SK-N-SH (cell line): Measurements from ENCODE around the gene SLC9A5. TPM values are rescaled to one million over a fixed set of nuclear protein-coding genes. Genes with fewer than 3 reads are reported as not detected.
A peak's percentile ranks its signal among the peaks of the same experiment; 100 is the strongest.

Experiments
- CTCF ChIA-PET: fragments of 300-600, 350-600 bp; formaldehyde crosslinking; extraction: SDS; loops from one replicate; lab custom pipeline; 2021; lab: Yijun Ruan, JAX
- POLR2A ChIA-PET: fragments of 350-600 bp; sonication (Branson Sonifier 250); formaldehyde crosslinking; extraction: SDS; loops from one replicate; lab custom pipeline; 2020; ENCODE audit warnings: antibody characterized with exemption, inconsistent platforms; lab: Yijun Ruan, JAX
- DNase-seq: peaks from one replicate; pipeline ENCODE4 v3.0.0; 2012
- H2AFZ ChIP-seq: fragments of 200-600 bp; sonication (generic); 2 replicates; pipeline ENCODE4 v1.8.1; 2016; ENCODE audit warnings: antibody characterized with exemption, mild to moderate bottlenecking, low read depth
- H3F3A ChIP-seq: fragments of 200-600 bp; sonication (generic); replicated peaks from 2 replicates; pipeline ENCODE3; 2016; ENCODE audit warnings: antibody characterized with exemption, mild to moderate bottlenecking; ENCODE audit not compliant: insufficient read depth
- H3K27ac ChIP-seq, 2 experiments: fragments of 200-500 bp in 1 of 2; fragments of 200-600 bp in 1 of 2; sonication (Bioruptor generic) in 1 of 2; sonication (generic), shearing (Covaris generic) in 1 of 2; 2 replicates each; pipeline versions ENCODE4 v1.5.1 to v1.6.1; 2014 to 2016; ENCODE audit warnings: low read depth in 2 of 2, inconsistent platforms in 1 of 2, low read length in 1 of 2, mild to moderate bottlenecking in 1 of 2, mixed read lengths in 1 of 2
- H3K27me3 ChIP-seq: fragments of 200-600 bp; sonication (generic), shearing (Covaris generic); 2 replicates; pipeline ENCODE4 v1.6.1; 2016; ENCODE audit warnings: mixed run types; ENCODE audit not compliant: insufficient read depth
- H3K36me3 ChIP-seq, 2 experiments: fragments of 200-500 bp in 1 of 2; fragments of 200-600 bp in 1 of 2; sonication (Bioruptor generic) in 1 of 2; sonication (generic) in 1 of 2; replicated peaks in 1 of 2; 2 replicates each; pipeline versions ENCODE3 to v1.5.1; 2014 to 2016; ENCODE audit warnings: low read length in 1 of 2, mild to moderate bottlenecking in 1 of 2; ENCODE audit not compliant: insufficient read depth in 2 of 2, control insufficient read depth in 1 of 2
- H3K4me1 ChIP-seq, 2 experiments: fragments of 200-500 bp in 1 of 2; fragments of 200-600 bp in 1 of 2; sonication (Bioruptor generic) in 1 of 2; sonication (generic), shearing (Covaris generic) in 1 of 2; 2 replicates each; pipeline versions ENCODE4 v1.5.1 to v1.6.1; 2014 to 2016; ENCODE audit warnings: low read depth in 1 of 2, low read length in 1 of 2, mixed run types in 1 of 2; ENCODE audit not compliant: insufficient read depth in 2 of 2, control insufficient read depth in 1 of 2
- H3K4me2 ChIP-seq: fragments of 200-600 bp; sonication (generic), shearing (Covaris generic); 2 replicates; pipeline ENCODE4 v1.6.1; 2017; ENCODE audit warnings: mixed run types
- H3K4me3 ChIP-seq, 2 experiments: fragments of 200-500 bp in 1 of 2; fragments of 200-600 bp in 1 of 2; sonication (Bioruptor generic) in 1 of 2; sonication (generic), shearing (Covaris generic) in 1 of 2; 2 replicates each; pipeline versions ENCODE4 v1.5.1 to v1.8.1; 2014 to 2016; ENCODE audit warnings: low read depth in 2 of 2, inconsistent platforms in 1 of 2, low read length in 1 of 2, mild to moderate bottlenecking in 1 of 2, mixed read lengths in 1 of 2, moderate library complexity in 1 of 2
- H3K79me2 ChIP-seq: fragments of 200-600 bp; sonication (generic); 2 replicates; pipeline ENCODE4 v1.8.1; 2017; ENCODE audit warnings: mild to moderate bottlenecking; ENCODE audit not compliant: insufficient read depth
- H3K9ac ChIP-seq: fragments of 200-600 bp; sonication (generic); 2 replicates; pipeline ENCODE4 v1.6.1; 2017; ENCODE audit warnings: mixed run types
- H3K9me2 ChIP-seq: fragments of 200-600 bp; sonication (generic); 2 replicates; pipeline ENCODE4 v1.6.1; 2017; ENCODE audit warnings: mixed run types
- H3K9me3 ChIP-seq: fragments of 200-600 bp; sonication (generic); 2 replicates; pipeline ENCODE4 v1.6.1; 2017; ENCODE audit warnings: mixed run types, mild to moderate bottlenecking, moderate library complexity
- H4K20me1 ChIP-seq: fragments of 200-600 bp; sonication (generic); 2 replicates; pipeline ENCODE4 v1.6.1; 2017; ENCODE audit warnings: mild to moderate bottlenecking, mixed run types; ENCODE audit not compliant: insufficient read depth
- CTCF ChIP-seq: fragments of 200-600 bp; sonication (generic); IDR thresholded peaks from 2 replicates; pipeline ENCODE4 v1.6.1; 2017; ENCODE audit warnings: antibody characterized with exemption, mild to moderate bottlenecking, moderate library complexity
- EP300 ChIP-seq, 2 experiments: IDR thresholded peaks; 2 replicates each; pipeline versions ENCODE4 v1.4.0 to v1.6.1; 2012; ENCODE audit warnings: borderline replicate concordance in 1 of 2, low read depth in 1 of 2, low read length in 1 of 2
- FOSL2 ChIP-seq: IDR thresholded peaks from 2 replicates; pipeline ENCODE4 v1.4.0; 2012; ENCODE audit warnings: low read depth, mild to moderate bottlenecking, moderate library complexity, borderline replicate concordance
- FOXJ3 ChIP-seq: sonication (generic); formaldehyde crosslinking; IDR thresholded peaks from 2 replicates; pipeline ENCODE4 v1.5.1; 2020; ENCODE audit warnings: mild to moderate bottlenecking, missing genetic modification reagents
- GATA2 ChIP-seq: sonication (generic); formaldehyde crosslinking; IDR thresholded peaks from 2 replicates; pipeline ENCODE4 v1.5.0; 2020; ENCODE audit warnings: mild to moderate bottlenecking, missing genetic modification reagents
- MAX ChIP-seq: IDR thresholded peaks from 2 replicates; pipeline ENCODE4 v1.4.0; 2012; ENCODE audit warnings: low read depth
- MEF2A ChIP-seq: IDR thresholded peaks from 2 replicates; pipeline ENCODE4 v1.4.0; 2012; ENCODE audit warnings: low read depth, borderline replicate concordance
- MXI1 ChIP-seq: IDR thresholded peaks from 2 replicates; pipeline ENCODE4 v1.6.1; 2012; ENCODE audit warnings: mild to moderate bottlenecking, low read depth, low read length, improper control_type of control experiment
- NFIC ChIP-seq: IDR thresholded peaks from 2 replicates; pipeline ENCODE4 v1.4.0; 2012; ENCODE audit warnings: borderline replicate concordance
- PBX3 ChIP-seq: IDR thresholded peaks from 2 replicates; pipeline ENCODE4; 2012
- POLR2AphosphoS5 ChIP-seq: IDR thresholded peaks from 2 replicates; pipeline ENCODE4 v1.6.1; 2012; ENCODE audit warnings: low read depth, low read length
- RAD21 ChIP-seq: IDR thresholded peaks from 2 replicates; pipeline ENCODE4 v1.6.1; 2012; ENCODE audit warnings: mild to moderate bottlenecking, low read length
- REST ChIP-seq: IDR thresholded peaks from 2 replicates; pipeline ENCODE4 v1.6.1; 2012; ENCODE audit warnings: mild to moderate bottlenecking, low read depth, low read length, moderate library complexity
- RXRA ChIP-seq: IDR thresholded peaks from 2 replicates; pipeline ENCODE4 v1.4.0; 2012; ENCODE audit warnings: low read depth, mild to moderate bottlenecking, borderline replicate concordance
- SIN3A ChIP-seq: IDR thresholded peaks from 2 replicates; pipeline ENCODE4 v1.6.1; 2012; ENCODE audit warnings: low read depth, mild to moderate bottlenecking, low read length, moderate library complexity, borderline replicate concordance
- TCF12 ChIP-seq: IDR thresholded peaks from 2 replicates; pipeline ENCODE4 v1.4.0; 2012
- TEAD4 ChIP-seq: IDR thresholded peaks from 2 replicates; pipeline ENCODE4 v1.4.0; 2012; ENCODE audit warnings: mild to moderate bottlenecking, borderline replicate concordance; ENCODE audit not compliant: insufficient read depth
- USF2 ChIP-seq: fragments of 150-350 bp; IDR thresholded peaks from 2 replicates; pipeline ENCODE4 v1.6.1; 2017; ENCODE audit warnings: antibody characterized with exemption, low read length, low read depth, borderline replicate concordance
- YY1 ChIP-seq: IDR thresholded peaks from 2 replicates; pipeline ENCODE4 v1.4.0; 2012; ENCODE audit warnings: low read depth, mild to moderate bottlenecking
- ZBTB33 ChIP-seq: IDR thresholded peaks from 2 replicates; pipeline ENCODE4 v1.4.0; 2012; ENCODE audit warnings: low read depth, borderline replicate concordance
- WGBS: methylation state at CpG from one replicate; pipeline ENCODE4 v1.1.6; 2017; ENCODE audit warnings: low lambda C conversion rate; 5-methylcytosine and 5-hydroxymethylcytosine counted together
- polyA plus RNA-seq, 3 experiments: library from polyadenylated mRNA; depleted of rRNA; stranded (reverse); fragments of >200 nt; gene quantifications; 2 replicates each; pipeline ENCODE4 v1.2.3, GENCODE V29; 2012

SLC9A5 gene
- polyA plus RNA-seq, 1 of the 3 experiments (the other 2 are of a cell fraction), result 4.1 TPM

GRCh38 chr16:67302970-67303369 is 54.2 kb downstream of the SLC9A5 start:
- POLR2A ChIA-PET, result no interaction called here
- Histone ChIP-seq H3K9me2 (no peaks in the 10 kb centered on the region), H3F3A (no peaks in the 10 kb centered on the region), H4K20me1 (no peaks in the 10 kb centered on the region), H2AFZ (no peak overlapping the region), H3K9ac (no peak overlapping the region), H3K4me1 (no peaks in the 10 kb centered on the region), H3K79me2 (no peaks in the 10 kb centered on the region), H3K27me3 (no peaks in the 10 kb centered on the region), H3K4me2 (no peak overlapping the region), H3K27ac (no peak overlapping the region), H3K36me3 (no peaks in the 10 kb centered on the region), H3K9me3 (no peaks in the 10 kb centered on the region), H3K4me3 (no peak overlapping the region)
- DNase-seq, result peak; percentile 10
- no peak for TF ChIP-seq NFIC
- TF ChIP-seq MXI1, result no peak
- no peak for TF ChIP-seq SIN3A
- TF ChIP-seq TEAD4, result no peak
- no peak for TF ChIP-seq FOSL2
- no peak for TF ChIP-seq REST
- TF ChIP-seq PBX3, result no peak
- TF ChIP-seq RAD21, result no peak
- TF ChIP-seq FOXJ3 (CRISPR knock-in tag), result no peak
- no peak for TF ChIP-seq TCF12
- no peak for TF ChIP-seq USF2
- no peak for TF ChIP-seq YY1
- CTCF ChIA-PET, result interaction anchor here (0.6 kb wide), 1 partner anchor 42 kb away, joined by 3 read pairs; no protein-coding TSS in a partner anchor
- WGBS, result 80% methylated on average over 1 of the region's 8 CpGs

GRCh38 chr16:67304020-67304419 is 55.2 kb downstream of the SLC9A5 start:
- Histone ChIP-seq H3K9ac (no peak overlapping the region), H3K36me3 (no peaks in the 10 kb centered on the region), H3K27ac (no peak overlapping the region), H3K4me3 (no peak overlapping the region), H3K79me2 (no peaks in the 10 kb centered on the region), H3K4me1 (no peaks in the 10 kb centered on the region), H4K20me1 (no peaks in the 10 kb centered on the region), H3K9me2 (no peaks in the 10 kb centered on the region), H2AFZ (no peak overlapping the region), H3F3A (no peaks in the 10 kb centered on the region), H3K4me2 (no peak overlapping the region), H3K27me3 (no peaks in the 10 kb centered on the region), H3K9me3 (no peaks in the 10 kb centered on the region)
- CTCF ChIA-PET, result interaction anchor here (0.7 kb wide), 1 partner anchor 45 kb away, joined by 3 read pairs; no protein-coding TSS in a partner anchor
- POLR2A ChIA-PET, result no interaction called here
- DNase-seq, result no peak
- WGBS, result 78% methylated on average over 1 of the region's 1 CpG
- TF ChIP-seq MEF2A (no peak), CTCF (no peak), SIN3A (no peak), EP300 (IDR thresholded peaks at IDR 0.05; ENCODE audit: borderline replicate concordance in 1 of 2, low read depth in 1 of 2, low read length in 1 of 2) (no peak), GATA2 (CRISPR knock-in tag) (no peak), FOSL2 (no peak), MAX (no peak), POLR2AphosphoS5 (no peak), RXRA (no peak), ZBTB33 (no peak)
